ENCODE data around the gene KLF15. TPM values are rescaled to one million over a fixed set of nuclear protein-coding genes. Genes with fewer than 3 reads are reported as not detected.

The KLF15 gene
- total and polyA plus RNA-seq, 12 donors, result 13.5 to 61.3 (median 29.2) TPM

DNA sequence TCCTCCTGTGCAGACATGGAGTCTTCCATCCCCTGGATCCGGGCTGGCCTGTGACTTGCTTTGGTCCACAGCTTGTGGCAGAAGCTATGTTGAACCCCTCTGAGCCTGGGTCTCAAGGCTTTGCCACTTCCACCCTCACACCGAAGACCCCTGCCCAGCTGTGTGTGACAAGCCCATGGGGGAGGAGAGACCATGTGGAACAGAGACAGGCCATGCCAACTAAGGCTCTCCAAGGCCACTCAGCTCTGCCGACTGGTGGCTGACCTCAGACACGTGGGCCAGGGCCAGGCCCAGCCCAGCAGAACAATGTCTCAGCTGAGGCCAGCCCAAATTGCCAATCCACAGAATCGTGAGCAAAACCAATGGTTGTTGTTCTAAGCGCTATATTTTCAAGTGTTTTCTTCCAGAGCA, 21.1 kb upstream of the KLF15 start:
- H3K9me3 ChIP-seq, result peaks cover 0 to 4% (median 0%) of the 10 kb centered on the region in 11 donors
- peaks cover 0 to 16% (median 9%) of the 10 kb centered on the region in 9 donors for H3K4me1 ChIP-seq
- TF ChIP-seq, protein P1, sequence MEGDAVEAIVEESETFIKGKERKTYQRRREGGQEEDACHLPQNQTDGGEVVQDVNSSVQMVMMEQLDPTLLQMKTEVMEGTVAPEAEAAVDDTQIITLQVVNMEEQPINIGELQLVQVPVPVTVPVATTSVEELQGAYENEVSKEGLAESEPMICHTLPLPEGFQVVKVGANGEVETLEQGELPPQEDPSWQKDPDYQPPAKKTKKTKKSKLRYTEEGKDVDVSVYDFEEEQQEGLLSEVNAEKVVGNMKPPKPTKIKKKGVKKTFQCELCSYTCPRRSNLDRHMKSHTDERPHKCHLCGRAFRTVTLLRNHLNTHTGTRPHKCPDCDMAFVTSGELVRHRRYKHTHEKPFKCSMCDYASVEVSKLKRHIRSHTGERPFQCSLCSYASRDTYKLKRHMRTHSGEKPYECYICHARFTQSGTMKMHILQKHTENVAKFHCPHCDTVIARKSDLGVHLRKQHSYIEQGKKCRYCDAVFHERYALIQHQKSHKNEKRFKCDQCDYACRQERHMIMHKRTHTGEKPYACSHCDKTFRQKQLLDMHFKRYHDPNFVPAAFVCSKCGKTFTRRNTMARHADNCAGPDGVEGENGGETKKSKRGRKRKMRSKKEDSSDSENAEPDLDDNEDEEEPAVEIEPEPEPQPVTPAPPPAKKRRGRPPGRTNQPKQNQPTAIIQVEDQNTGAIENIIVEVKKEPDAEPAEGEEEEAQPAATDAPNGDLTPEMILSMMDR (IDR thresholded peaks at IDR 0.05), result no peak
- intact Hi-C loops (cut with DNase I), result no loop called here
- no peak overlapping the region for H3K27ac ChIP-seq
- 72 to 73% methylated on average over 6 of the region's 6 CpGs for WGBS, 2 donors
- ATAC-seq (no peak), DNase-seq (no peak)
- H3K36me3 ChIP-seq, result no peaks in the 10 kb centered on the region
- H3K4me3 ChIP-seq, result no peak overlapping the region
- H3K27me3 ChIP-seq, result peaks cover 0 to 12% (median 0%) of the 10 kb centered on the region in 7 donors

DNA sequence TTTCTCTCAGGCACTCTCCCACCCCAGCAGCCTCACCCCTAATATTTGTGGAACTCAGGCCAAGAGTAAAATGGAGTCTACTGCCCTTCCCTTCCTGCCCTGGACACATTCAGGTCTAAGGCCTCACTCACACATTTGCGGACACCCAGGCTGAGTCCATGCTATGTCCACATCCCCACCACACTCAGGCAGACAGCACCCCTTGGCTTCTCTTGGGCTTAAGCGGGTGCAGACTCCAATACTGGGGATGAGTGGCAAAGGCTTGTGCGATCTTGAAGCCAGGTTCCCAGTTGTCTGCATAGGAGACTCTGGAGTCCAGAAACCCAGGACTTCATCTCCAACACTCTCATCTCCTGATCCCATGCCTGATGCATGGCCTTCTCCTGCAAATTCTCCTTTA, 20.0 kb upstream of the KLF15 start:
- intact Hi-C loops (cut with DNase I), result no loop called here
- TF ChIP-seq, protein P1 (IDR thresholded peaks at IDR 0.05), result no peak
- H3K4me3 ChIP-seq, result no peak overlapping the region
- ATAC-seq (no peak), DNase-seq (no peak)
- peaks cover 0 to 25% (median 9%) of the 10 kb centered on the region in 9 donors for H3K4me1 ChIP-seq
- WGBS, 2 donors, result 96 to 99% methylated on average over 3 of the region's 3 CpGs
- H3K9me3 ChIP-seq, result peaks cover 0 to 4% (median 0%) of the 10 kb centered on the region in 11 donors
- peaks cover 0 to 12% (median 0%) of the 10 kb centered on the region in 7 donors for H3K27me3 ChIP-seq
- H3K27ac ChIP-seq, result no peak overlapping the region
- H3K36me3 ChIP-seq, result no peaks in the 10 kb centered on the region

GRCh38 chr3:126376444-126376843, 19.2 kb upstream of the KLF15 start:
- 37 to 56% methylated on average over 3 of the region's 3 CpGs for WGBS, 2 donors

DNA sequence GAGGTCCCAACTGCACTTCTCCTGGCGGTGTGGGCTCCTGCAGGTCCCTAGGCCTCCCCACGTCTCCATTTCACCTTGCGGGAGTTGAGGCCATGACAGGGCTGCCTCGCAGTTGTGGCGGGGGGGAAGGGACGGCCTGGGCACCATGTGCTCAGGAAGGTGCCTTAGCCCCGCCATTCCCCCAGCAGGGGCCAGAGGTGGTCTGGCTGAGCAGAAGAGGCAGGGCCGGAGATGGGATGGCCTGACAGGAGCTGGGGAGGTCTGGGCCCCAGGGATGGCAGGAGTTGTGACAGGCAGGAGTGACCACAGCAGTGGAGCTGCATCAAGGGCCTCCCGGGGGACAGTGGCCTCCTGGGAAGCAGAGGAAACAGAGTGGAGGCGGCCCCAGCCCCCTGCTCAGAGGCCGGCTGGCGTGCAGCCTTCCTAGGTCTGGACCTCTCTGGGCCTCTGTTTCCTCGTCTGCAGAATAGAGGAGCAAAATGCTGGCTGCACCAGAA, 18.7 kb upstream of the KLF15 start:
- H3K27ac ChIP-seq, result no peak overlapping the region
- intact Hi-C loops (cut with DNase I), result no loop called here
- peaks cover 0 to 25% (median 9%) of the 10 kb centered on the region in 9 donors for H3K4me1 ChIP-seq
- 81 to 86% methylated on average over 12 to 13 of the region's 13 CpGs for WGBS, 2 donors
- ATAC-seq (no peak), DNase-seq (no peak)
- H3K4me3 ChIP-seq, result no peak overlapping the region
- peaks cover 0 to 4% (median 0%) of the 10 kb centered on the region in 11 donors for H3K9me3 ChIP-seq
- no peaks in the 10 kb centered on the region for H3K36me3 ChIP-seq
- peaks cover 0 to 12% (median 0%) of the 10 kb centered on the region in 7 donors for H3K27me3 ChIP-seq
- TF ChIP-seq, protein P1 (IDR thresholded peaks at IDR 0.05), result no peak

More at GRCh38 chr3:126376444-126376843, 19.2 kb upstream of the KLF15 start:
- H3K27ac ChIP-seq, result no peak overlapping the region
- no peak overlapping the region for H3K4me3 ChIP-seq
- peaks cover 0 to 12% (median 0%) of the 10 kb centered on the region in 7 donors for H3K27me3 ChIP-seq
- peaks cover 0 to 25% (median 9%) of the 10 kb centered on the region in 9 donors for H3K4me1 ChIP-seq
- H3K36me3 ChIP-seq, result no peaks in the 10 kb centered on the region
- TF ChIP-seq, protein P1 (IDR thresholded peaks at IDR 0.05), result no peak
- peaks cover 0 to 4% (median 0%) of the 10 kb centered on the region in 11 donors for H3K9me3 ChIP-seq
- DNase-seq (no peak), ATAC-seq (no peak)
- intact Hi-C loops (cut with DNase I), result no loop called here

Data from heart right ventricle (tissue), 16 donors.